ENCODE results near the gene PKN2.

PKN2 gene

GRCh38 chr1:88737338-88737927 lies 53.4 kb downstream of the PKN2 start:
- Histone ChIP-seq H3K9me3 (replicated peaks; ENCODE audit: insufficient read depth, low read length) (no peaks in the 10 kb centered on the region), H3K9me2 (replicated peaks; ENCODE audit: insufficient read depth, low read length) (no peaks in the 10 kb centered on the region), H3K27ac (ENCODE audit: low read length) (no peak overlapping the region), H4K20me1 (ENCODE audit: insufficient read depth, low read length) (peaks cover 4% of the 10 kb centered on the region; the same call in 1 of the 2 replicates), H3K4me1 (ENCODE audit: low read length) (no peaks in the 10 kb centered on the region), H3F3A (ENCODE audit: insufficient read depth, low read length) (no peaks in the 10 kb centered on the region), H2AFZ (ENCODE audit: low read length) (no peak overlapping the region), H3K27me3 (replicated peaks; ENCODE audit: insufficient read depth, low read length) (no peaks in the 10 kb centered on the region), H3K36me3 (replicated peaks; ENCODE audit: insufficient read depth, low read length) (no peaks in the 10 kb centered on the region), H3K4me3 (ENCODE audit: low read length) (no peak overlapping the region), H3K4me2 (ENCODE audit: low read depth, low read length) (no peak overlapping the region), H3K9ac (ENCODE audit: low read length) (no peak overlapping the region), H3K79me2 (ENCODE audit: low read length) (peaks cover 61% of the 10 kb centered on the region)
- no peak for TF ChIP-seq EZH2phosphoT487 (IDR thresholded peaks at IDR 0.05; ENCODE audit: low read length)
- no peak for TF ChIP-seq EZH2 (optimal IDR thresholded peaks at IDR 0.05; ENCODE audit: low read depth, low read length)
- TF ChIP-seq, protein P1, sequence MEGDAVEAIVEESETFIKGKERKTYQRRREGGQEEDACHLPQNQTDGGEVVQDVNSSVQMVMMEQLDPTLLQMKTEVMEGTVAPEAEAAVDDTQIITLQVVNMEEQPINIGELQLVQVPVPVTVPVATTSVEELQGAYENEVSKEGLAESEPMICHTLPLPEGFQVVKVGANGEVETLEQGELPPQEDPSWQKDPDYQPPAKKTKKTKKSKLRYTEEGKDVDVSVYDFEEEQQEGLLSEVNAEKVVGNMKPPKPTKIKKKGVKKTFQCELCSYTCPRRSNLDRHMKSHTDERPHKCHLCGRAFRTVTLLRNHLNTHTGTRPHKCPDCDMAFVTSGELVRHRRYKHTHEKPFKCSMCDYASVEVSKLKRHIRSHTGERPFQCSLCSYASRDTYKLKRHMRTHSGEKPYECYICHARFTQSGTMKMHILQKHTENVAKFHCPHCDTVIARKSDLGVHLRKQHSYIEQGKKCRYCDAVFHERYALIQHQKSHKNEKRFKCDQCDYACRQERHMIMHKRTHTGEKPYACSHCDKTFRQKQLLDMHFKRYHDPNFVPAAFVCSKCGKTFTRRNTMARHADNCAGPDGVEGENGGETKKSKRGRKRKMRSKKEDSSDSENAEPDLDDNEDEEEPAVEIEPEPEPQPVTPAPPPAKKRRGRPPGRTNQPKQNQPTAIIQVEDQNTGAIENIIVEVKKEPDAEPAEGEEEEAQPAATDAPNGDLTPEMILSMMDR (IDR thresholded peaks at IDR 0.05; ENCODE audit: low read length), result no peak
- DNase-seq, result no peak

DNA sequence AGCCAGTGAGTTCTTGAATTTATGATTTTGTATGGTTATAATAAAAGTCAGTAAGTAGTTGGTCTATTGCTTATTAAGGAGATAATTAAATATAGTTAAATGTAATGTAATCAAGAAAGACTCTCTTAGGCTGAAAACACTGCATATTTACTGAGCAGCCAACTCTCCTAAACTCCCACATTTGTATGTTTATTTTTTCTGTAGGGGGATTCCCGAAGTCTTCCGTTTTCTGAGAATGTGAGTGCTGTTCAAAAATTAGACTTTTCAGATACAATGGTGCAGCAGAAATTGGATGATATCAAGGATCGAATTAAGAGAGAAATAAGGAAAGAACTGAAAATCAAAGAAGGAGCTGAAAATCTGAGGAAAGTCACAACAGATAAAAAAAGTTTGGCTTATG lies 56.7 kb downstream of the PKN2 start:
- no peaks in the 10 kb centered on the region for H3K9me3 ChIP-seq (replicated peaks; ENCODE audit: insufficient read depth, low read length)
- H3K4me3 ChIP-seq (ENCODE audit: low read length), result no peak overlapping the region
- H2AFZ ChIP-seq (ENCODE audit: low read length), result no peak overlapping the region
- no peak for DNase-seq
- H3K4me2 ChIP-seq (ENCODE audit: low read depth, low read length), result no peak overlapping the region
- no peak overlapping the region for H3K27ac ChIP-seq (ENCODE audit: low read length)
- H3K27me3 ChIP-seq (replicated peaks; ENCODE audit: insufficient read depth, low read length), result no peaks in the 10 kb centered on the region
- H4K20me1 ChIP-seq (ENCODE audit: insufficient read depth, low read length), result peaks cover 4% of the 10 kb centered on the region; the same call in 1 of the 2 replicates
- no peaks in the 10 kb centered on the region; the same call in 1 of the 2 replicates for H3K36me3 ChIP-seq (replicated peaks; ENCODE audit: insufficient read depth, low read length)
- H3K4me1 ChIP-seq (ENCODE audit: low read length), result peaks cover 9% of the 10 kb centered on the region; the same call in 1 of the 2 replicates
- H3K79me2 ChIP-seq (ENCODE audit: low read length), result peaks cover 38% of the 10 kb centered on the region
- H3K9me2 ChIP-seq (replicated peaks; ENCODE audit: insufficient read depth, low read length), result no peaks in the 10 kb centered on the region
- no peak overlapping the region for H3K9ac ChIP-seq (ENCODE audit: low read length)
- TF ChIP-seq EZH2 (optimal IDR thresholded peaks at IDR 0.05; ENCODE audit: low read depth, low read length), result no peak
- TF ChIP-seq, protein P1 (IDR thresholded peaks at IDR 0.05; ENCODE audit: low read length), result no peak
- no peak for TF ChIP-seq EZH2phosphoT487 (IDR thresholded peaks at IDR 0.05; ENCODE audit: low read length)
- no peaks in the 10 kb centered on the region for H3F3A ChIP-seq (ENCODE audit: insufficient read depth, low read length)

DNA sequence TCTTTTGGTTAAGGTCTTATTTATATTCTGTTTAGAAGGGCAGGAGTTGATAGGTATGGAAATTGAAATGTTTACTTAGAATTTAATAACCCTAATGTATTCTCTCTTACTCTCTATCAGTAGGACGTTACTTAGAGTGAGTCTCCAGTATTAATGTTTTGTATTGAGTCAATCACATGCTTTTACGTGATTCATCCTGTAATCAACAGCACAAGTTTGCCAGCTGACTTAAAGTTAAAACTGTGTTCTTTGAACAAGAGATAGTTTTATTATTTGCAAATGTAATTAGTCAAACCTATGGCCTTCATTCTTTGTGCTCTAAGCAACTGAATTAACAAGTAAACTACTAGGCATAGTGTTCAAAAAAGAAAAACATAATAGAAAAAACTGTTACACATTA lies 57.3 kb downstream of the PKN2 start:
- H2AFZ ChIP-seq (ENCODE audit: low read length), result no peak overlapping the region
- no peak overlapping the region for H3K4me3 ChIP-seq (ENCODE audit: low read length)
- H4K20me1 ChIP-seq (ENCODE audit: insufficient read depth, low read length), result peaks cover 4% of the 10 kb centered on the region; the same call in 1 of the 2 replicates
- peaks cover 31% of the 10 kb centered on the region for H3K79me2 ChIP-seq (ENCODE audit: low read length)
- H3K36me3 ChIP-seq (replicated peaks; ENCODE audit: insufficient read depth, low read length), result no peaks in the 10 kb centered on the region; the same call in 1 of the 2 replicates
- no peaks in the 10 kb centered on the region for H3F3A ChIP-seq (ENCODE audit: insufficient read depth, low read length)
- TF ChIP-seq, protein P1 (IDR thresholded peaks at IDR 0.05; ENCODE audit: low read length), result no peak
- TF ChIP-seq EZH2 (optimal IDR thresholded peaks at IDR 0.05; ENCODE audit: low read depth, low read length) (no peak), EZH2phosphoT487 (IDR thresholded peaks at IDR 0.05; ENCODE audit: low read length) (no peak)
- H3K9me3 ChIP-seq (replicated peaks; ENCODE audit: insufficient read depth, low read length), result no peaks in the 10 kb centered on the region
- DNase-seq, result no peak
- peaks cover 9% of the 10 kb centered on the region; the same call in 1 of the 2 replicates for H3K4me1 ChIP-seq (ENCODE audit: low read length)
- no peak overlapping the region for H3K27ac ChIP-seq (ENCODE audit: low read length)
- no peaks in the 10 kb centered on the region for H3K27me3 ChIP-seq (replicated peaks; ENCODE audit: insufficient read depth, low read length)
- H3K9me2 ChIP-seq (replicated peaks; ENCODE audit: insufficient read depth, low read length), result no peaks in the 10 kb centered on the region
- no peak overlapping the region for H3K4me2 ChIP-seq (ENCODE audit: low read depth, low read length)
- no peak overlapping the region for H3K9ac ChIP-seq (ENCODE audit: low read length)
